Measurements from ENCODE around the gene RYR2.
"Not testable (repeated sequence)": the region's sequence is repeated elsewhere in the genome, so short reads cannot be mapped to it uniquely, and the experiment has no call there.

The RYR2 gene

DNA sequence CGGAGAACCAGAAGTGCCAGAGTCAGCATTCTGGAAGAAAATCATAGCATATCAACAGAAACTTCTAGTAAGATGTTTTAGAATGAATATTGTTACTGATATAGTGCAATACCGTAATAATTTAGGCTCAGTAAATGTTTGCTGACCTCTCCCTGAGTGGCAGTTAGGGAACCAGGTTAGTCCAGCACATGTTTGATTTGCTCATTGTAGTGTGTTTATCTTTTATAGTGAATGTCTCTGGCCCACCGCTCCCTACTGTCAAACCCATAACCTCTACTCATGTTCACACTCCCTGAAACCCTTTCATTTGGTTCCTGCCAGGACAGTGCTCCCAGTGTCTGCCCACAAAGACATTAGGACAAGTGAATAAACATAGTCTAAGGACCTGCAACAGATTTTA, 746.1 kb downstream of the RYR2 start:
- no peak for DNase-seq (ENCODE audit: low read depth in 2 of 2)

DNA sequence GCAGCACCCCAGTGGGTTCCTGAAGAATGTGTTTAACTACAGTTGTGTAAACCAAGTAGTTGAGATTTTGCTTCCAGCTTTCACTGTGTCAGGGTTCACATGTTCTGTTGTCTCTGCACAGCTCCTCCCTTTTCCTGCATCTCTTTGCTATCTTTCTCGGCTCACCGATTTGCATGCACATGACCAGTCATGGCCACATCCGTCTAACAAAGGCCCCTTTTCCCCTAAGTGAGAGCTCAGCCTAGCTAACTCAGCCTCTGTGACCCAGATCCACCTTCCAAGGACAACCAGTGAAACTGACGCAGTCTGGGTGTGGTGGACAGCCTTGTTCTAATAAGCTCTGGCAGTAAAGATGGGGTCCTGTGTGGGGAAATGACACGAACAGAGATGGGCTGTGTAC, 747.6 kb downstream of the RYR2 start:
- DNase-seq (ENCODE audit: low read depth in 2 of 2): no peak

DNA sequence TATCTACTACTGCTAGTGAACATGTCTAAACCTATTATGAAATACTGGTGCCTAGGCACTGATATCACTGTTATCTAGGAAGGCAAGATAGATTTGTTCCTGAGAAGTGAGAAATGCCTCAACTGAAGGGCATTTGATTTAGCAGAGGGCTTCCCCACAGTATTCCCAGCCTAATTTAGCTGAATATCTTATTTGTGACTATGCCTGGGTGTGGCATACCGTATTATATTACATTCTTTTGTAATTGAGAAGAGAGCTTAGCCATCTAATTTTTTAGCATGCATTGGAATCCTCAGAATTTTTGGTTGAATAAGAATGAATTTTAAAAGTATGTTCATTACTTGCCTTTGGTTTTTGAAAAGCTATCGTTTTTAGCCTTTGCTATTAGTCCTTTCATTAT, 749.6 kb downstream of the RYR2 start:
- no peak for DNase-seq (ENCODE audit: low read depth in 2 of 2)

DNA sequence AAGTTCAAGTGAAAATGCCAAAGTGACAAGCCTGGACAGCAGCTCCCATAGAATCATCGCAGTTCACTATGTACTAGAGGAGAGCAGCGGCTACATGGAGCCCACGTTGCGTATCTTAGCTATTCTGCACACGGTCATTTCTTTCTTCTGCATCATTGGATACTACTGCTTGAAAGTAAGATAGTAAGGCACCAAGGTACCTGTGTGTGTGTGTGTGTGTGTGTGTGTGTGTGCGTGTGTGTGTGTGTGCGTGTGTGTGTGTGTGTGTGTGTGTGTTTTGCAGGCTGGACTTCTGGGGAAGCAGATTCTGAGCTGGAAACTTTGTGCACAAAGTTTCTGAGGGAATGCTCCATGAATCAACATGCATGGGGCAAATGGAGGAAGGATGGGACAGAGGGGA, 750.2 kb downstream of the RYR2 start:
- DNase-seq (ENCODE audit: low read depth in 2 of 2): no peak

DNA sequence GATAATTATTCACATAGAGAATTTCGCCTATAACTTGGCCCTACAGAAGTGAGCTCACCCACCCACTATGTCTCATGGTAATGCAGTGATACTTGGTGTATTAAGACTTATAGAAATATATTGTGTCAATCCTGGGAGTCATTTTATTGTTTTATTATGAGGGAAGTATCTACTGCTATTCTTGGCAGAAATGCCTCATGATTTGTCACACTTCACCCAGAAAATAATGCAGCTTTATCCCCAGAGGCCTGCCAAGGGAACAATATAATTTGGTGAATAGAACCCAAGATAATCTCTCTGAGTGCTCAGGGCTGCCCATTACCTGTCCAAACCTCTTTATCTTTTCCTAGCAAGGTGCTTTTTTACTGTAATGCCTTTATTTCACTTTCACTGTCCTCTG, 750.7 kb downstream of the RYR2 start:
- DNase-seq (ENCODE audit: low read depth in 2 of 2): no peak

DNA sequence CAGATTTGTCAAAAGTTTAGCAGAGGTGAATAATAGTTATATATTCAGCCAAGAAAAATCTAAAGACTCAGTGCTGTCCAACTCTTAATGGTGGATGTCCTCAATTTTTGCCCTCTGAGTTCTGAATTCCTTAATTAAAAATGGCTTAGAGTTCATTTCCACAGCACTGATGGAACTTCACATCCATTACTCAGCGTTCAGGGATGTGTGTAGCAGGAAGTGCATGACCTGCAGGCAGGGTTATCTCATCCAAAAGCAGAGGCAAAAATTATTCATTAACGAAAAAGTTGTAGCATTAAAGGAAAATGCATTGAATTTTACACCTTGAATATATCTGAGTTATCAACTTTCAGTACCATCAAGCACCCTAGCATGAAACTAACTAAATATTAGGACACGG, 752.1 kb downstream of the RYR2 start:
- DNase-seq (ENCODE audit: low read depth in 2 of 2): no peak

DNA sequence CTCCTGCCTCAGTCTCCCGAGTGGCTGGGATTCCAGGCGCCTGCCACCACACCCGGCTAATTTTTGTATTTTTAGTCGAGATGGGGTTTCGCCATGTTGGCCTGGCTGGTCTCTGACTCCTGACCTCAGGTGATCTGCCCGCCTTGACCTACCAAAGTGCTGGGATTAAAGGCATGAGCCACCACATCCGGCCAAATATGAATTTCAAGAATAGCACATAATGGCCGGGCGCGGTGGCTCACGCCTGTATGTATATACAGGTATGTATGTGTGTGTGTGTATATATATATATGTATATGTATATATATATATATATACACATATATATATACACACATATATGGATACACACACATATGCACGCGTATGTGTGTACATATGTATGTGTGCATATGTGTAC, 753.6 kb downstream of the RYR2 start:
- no peak for DNase-seq (ENCODE audit: low read depth in 2 of 2)

DNA sequence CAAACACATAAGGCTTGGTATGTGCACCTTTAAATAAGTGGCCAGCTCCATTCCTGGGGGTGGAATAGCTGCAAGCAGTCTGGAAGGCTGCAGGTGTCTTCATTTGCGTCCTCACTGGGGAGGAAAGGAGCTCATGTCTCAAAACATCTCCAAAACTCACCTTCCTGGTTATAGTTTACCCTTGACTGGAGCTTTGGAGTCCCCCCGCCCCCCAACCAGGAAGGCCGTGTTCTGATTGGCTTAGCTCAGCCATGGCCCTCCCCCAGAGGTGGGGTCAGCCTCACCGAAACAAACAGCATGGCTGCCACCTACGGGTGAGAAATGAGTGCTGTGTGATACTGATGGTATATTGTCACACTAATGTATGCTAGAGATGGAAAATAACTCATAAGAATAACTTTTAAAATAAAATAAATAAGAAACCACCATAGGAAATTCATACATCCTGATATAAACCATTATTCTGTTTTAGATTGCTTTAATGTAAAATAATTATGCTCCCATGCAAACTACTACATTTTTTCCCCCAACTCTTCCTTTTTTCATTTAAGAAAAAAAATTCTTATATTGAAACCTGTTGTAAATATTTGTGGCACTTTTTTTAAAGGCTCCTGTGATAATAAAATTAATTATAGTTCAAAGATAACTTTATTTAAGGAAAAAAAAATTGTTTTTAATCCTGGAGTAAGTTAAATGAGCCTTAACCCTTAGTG, 757.9 kb downstream of the RYR2 start:
- DNase-seq (ENCODE audit: low read depth in 2 of 2): peak in 1 of 2 experiments; percentile 11

DNA sequence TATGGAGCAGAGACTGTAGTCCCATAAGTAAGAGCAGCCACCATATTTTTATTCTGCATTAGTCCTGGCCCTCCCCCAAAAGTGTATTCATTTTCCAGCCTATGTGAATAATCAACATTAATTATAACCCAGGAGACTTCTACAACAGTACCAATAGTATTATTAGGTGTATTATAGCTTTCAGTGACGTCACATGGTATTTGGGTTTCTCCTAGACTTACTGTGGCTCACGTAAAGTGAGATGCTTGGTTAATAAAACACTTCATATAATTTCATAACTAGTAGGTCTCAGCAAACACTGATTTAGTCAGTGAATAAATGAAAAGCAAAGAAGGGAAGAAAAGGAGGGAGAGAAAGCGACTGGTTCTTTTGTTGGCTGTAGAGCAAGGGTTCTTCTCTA, 762.5 kb downstream of the RYR2 start:
- DNase-seq (ENCODE audit: low read depth in 2 of 2): no peak

DNA sequence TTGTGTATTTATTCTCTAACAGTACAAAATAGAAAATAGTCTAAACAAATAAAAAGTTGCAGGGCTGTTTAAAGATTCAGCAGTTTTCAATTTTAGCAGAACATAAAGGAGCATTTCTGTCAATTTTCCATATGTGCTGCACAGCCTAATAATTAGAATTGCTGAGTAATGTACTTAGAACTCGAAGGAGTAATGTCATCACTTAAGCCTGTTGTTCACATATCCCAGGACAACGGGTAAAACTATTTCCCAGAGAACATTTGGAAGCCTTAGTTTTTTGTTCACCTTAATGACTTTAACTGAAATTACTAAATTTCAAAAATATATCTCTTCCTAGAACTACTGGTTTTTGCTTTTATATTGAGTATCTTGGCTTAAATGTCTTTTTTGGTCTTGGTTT, 767.1 kb downstream of the RYR2 start:
- DNase-seq (ENCODE audit: low read depth in 2 of 2): no peak

DNA sequence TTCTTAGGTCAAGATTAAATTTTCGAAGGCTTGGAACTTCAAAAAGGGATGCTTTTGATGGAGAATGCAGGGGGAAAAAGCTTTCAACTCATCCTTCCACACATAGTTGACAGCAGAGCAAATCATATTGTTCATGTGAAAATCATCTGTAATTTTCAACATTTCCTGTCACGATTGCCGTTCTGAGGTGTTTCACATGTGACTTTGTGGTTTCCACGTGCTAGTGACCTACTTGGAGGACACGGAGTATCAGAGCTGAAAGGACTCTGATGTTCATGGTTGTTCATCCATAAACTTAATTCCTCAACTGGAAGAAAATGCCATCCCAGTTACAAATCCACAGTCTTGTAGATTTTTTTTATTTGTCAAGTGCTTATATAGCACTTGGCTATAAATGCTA, 769.6 kb downstream of the RYR2 start:
- DNase-seq (ENCODE audit: low read depth in 2 of 2): no peak

DNA sequence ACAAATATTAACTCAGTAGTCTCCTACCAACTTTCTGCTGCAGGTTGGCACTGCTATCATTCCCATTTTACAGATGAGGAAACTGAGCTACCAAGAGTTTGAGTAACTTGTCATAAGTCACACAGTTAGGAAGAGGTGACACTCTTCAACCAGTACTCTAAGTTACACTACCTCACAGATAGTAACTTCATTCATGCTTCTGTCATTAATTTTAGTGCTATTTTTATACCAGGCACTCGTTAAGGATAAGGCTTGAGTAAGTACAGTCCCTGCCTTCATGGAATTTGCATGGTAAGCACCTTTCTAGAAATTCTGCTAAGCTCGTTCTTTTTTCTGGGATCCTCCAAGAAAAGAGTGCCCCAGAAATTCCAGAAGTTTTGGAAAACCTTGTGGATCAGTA, 770.1 kb downstream of the RYR2 start:
- DNase-seq (ENCODE audit: low read depth in 2 of 2): no peak

DNA sequence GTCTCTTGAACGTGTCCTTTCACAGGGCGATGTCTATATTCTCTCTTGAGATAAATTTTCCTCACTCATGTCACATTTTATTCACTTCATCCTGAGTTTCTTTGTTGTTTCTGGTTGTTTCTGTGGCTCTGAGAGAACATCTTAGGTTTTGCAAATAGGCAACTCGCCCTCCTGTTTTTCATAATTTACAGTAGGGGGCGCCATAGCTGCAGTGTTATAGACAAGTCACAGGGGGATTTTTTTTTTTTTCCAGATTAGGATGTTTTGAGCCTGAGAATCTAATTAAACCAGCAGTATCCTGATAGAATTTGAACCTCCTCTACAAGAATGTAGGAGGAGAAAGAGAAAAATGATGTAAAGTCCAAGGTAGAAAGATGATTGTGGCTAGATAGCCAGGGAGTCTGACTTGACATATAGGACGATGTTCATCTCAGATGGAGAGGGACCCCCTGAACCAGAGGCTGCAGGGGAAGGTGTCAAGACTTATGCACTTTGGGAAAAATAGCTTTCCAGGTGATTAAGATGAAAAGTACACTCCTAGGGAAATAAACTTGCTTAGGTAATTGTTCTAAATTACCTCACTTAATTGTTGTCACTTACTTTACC, 772.4 kb downstream of the RYR2 start:
- DNase-seq (ENCODE audit: low read depth in 2 of 2): no peak

DNA sequence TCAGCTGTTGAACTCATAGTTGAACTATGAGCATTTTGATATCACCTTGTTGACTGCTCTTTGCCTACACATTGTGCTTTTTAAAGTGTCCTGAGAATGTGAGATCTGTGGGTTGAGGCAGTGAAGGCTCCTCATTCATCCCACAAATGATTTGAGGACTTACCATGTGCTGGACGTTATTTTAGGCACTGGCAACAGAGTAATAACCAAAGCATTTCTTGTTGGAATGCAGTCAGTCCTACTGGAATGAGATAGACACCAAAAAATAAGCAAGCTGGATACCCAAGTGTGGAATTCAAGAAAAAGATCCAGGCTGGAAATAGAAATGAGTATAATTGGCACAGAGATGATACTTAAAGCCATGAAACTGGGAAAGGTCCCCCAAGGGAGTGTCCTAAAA, 775.3 kb downstream of the RYR2 start:
- no peak for DNase-seq (ENCODE audit: low read depth in 2 of 2)

DNA sequence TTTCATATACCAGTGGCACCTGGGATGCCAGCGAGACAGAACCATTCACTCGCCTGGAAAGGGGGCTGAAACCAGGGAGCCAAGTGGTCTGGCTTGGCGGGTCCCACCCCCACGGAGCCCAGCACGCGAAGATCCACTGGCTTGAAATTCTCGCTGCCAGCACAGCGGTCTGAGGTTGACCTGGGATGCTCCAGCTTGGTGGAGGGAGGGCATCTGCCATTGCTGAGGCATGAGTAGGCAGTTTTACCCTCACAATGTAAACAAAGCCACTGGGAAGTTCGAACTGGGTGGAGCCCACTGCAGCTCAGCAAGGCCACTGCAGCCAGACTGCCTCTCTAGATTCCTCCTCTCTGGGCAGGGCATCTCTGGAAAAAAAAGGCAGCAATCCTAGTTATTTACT, 778.6 kb downstream of the RYR2 start:
- DNase-seq (ENCODE audit: low read depth in 2 of 2): not testable (repeated sequence)

DNA sequence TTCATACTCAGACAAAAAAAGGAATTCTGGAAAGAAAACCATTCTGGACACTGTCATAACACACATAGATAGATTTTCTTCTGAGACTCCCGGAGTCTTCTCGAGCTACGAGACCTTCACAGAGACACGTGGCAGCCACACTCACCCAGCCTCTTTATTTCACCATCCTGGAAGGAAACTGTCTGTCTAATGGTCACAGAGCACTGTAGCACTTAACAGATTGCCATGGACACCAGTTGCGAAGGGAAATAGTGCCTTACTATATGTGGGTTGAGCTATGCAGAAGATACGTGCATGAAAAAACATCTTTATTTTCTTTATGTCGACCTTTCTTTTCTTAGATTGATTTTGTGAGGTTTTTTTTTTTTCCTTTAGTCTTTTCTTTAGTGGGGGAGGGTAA, 790.9 kb downstream of the RYR2 start:
- no peak for DNase-seq (ENCODE audit: low read depth in 2 of 2)

DNA sequence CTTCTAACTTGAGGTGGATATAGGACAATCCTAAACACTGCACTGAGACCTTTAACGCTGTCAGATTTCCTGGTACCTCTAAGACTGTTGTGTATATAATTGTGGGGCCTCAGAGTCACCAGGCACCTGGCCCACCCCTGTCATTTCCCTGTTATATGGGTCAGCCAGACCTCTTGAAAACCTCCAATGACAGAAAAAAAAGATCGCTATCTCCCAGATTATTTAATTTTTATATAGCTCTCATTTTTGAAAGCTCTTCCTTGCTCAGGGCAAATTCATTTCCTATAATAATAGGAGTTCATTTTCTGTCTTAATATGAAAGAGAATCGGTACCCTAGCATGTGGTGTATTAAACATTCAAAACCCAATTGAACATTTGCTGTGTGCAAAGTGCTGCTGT, 792.1 kb downstream of the RYR2 start:
- DNase-seq (ENCODE audit: low read depth in 2 of 2): no peak

DNA sequence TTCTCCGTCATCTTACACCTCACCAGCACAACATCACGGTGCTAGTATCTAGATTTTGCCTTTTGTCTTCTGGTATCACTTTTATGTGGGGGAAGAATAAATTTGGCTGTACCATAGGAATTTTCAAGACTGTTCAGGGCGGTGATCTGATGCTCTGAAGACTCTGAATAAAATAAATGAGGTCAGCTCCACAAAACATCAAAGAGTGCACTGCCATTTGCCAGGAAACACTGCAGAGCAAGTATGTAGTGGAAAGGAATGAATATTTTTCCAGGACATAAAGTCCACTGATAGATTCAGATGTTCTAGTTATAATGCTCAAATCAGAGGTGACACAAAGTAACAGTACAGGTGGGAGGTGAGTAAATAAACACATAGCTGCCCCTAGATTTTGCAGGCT, 792.5 kb downstream of the RYR2 start:
- DNase-seq (ENCODE audit: low read depth in 2 of 2): no peak

DNA sequence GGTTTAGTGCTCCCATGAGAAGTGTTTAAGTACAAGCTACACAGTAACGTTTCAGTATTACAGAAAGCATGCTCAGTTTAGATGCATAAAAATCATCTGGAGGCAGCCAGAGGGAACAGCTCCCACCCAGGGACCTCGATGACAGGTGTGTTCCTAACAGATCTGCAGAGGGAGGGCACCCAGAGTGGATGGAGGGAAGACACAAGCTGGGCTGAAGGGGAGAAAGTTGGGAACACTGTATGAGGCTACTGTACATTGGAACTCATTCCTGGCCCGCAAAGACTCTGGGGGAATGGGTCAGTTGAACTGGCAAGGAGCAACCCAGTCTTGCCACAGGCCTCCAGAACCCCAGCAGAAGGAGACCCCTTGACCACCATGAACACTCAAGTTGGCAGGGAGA, 796.3 kb downstream of the RYR2 start:
- no peak for DNase-seq (ENCODE audit: low read depth in 2 of 2)

DNA sequence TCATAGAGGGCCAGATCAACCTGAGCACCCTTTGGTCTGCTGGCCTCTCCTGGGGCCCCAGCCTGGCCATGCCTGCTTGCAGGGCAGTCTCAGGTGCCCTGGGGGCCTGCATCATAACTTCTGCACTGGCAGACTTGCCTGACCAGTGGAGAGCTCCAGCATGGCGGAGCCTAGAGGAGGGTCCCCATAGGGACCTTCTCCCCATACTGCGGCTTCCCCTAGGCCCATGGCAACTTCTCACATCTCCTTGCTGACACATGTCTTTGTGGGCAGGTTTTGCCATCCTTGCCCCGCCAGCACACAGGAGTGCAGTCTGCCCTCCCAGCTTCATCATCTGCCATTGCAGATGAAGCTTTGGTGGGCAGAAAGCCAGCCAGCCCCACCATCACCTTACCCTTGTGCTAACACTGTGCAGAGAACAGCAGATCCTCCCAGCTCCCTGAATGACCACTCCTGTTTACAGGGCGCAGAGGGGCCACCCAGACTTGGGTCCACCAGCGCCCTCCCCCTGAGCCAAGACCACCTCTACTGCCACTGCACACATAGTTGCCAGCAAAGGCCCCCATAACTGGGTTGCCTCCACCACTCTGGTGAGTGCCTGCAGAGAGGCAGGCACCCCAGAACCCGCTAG, 797.0 kb downstream of the RYR2 start:
- no peak for DNase-seq (ENCODE audit: low read depth in 2 of 2)

DNA sequence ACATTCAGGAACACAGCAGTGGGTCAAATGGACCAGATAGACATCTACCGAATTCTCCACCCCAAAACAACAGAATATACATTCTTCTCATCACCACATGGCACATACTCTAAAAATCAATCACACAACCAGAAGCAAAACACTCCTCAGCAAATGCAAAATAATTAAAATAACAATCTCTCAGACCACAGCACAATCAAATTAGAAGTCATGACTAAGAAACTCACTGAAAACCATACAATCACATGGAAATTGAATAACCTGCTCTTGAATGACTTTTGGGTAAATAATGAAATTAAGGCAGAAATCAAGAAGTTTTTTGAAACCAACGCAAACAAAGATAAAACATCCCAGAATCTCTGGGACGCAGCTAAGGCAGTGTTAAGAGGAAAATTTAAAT, 799.5 kb downstream of the RYR2 start:
- DNase-seq (ENCODE audit: low read depth in 2 of 2): no peak

DNA sequence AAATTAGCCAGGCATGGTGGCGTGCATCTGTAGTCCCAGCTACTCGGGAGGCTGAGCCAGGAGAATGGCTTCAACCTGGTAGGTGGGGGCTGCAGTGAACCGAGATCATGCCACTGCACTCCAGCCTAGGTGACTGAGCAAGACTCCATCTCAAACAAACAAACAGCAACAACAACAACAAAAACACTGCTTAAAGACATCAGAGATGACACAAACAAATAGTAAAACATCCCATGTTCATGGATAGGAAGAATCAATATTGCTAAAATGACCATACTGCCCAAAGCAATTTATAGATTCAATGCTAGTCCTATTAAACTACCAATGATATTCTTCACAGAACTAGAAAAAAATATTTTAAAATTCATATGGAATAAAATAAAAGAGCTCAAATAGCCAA, 801.5 kb downstream of the RYR2 start:
- DNase-seq (ENCODE audit: low read depth in 2 of 2): not testable (repeated sequence)

DNA sequence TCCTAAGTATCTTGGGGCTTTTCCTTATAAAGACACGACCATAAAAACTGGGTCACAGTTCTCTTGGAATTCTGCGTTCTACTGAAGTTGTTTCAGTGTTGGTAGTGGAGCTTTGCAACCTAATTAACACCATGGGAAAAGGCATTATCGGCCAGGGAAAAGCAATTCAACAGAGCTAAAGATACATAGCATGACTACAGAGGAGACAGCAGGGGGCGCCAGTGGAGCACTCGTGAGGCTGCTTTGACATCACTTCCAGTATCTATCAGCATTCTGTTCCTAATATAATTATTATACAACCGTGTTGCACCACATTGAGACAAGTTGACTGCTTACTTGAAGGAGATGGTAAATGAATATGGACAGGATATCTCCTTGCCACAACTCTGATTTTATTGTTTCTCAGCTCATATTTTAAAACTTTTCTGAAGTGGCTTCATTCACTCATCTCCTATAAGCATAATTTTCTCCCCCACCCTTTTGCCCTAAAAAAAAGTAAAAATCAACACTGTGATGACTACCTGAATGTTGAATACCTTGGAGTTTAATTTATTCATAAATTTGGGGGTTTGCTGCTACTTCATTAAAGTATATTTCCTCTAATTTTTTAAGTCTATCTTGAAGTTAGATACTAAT, 809.3 kb downstream of the RYR2 start:
- DNase-seq (ENCODE audit: low read depth in 2 of 2): peak in 1 of 2 experiments; percentile 13

All from stimulated activated CD4-positive, alpha-beta T cell treated with anti-CD3 and anti-CD28 coated beads, Interleukin-12 subunit alpha, Interleukin-12 subunit beta, amount 100 ng/mL, for 24 hours (primary cell).